ENCODE results near the gene INSIG1.

The INSIG1 gene

DNA sequence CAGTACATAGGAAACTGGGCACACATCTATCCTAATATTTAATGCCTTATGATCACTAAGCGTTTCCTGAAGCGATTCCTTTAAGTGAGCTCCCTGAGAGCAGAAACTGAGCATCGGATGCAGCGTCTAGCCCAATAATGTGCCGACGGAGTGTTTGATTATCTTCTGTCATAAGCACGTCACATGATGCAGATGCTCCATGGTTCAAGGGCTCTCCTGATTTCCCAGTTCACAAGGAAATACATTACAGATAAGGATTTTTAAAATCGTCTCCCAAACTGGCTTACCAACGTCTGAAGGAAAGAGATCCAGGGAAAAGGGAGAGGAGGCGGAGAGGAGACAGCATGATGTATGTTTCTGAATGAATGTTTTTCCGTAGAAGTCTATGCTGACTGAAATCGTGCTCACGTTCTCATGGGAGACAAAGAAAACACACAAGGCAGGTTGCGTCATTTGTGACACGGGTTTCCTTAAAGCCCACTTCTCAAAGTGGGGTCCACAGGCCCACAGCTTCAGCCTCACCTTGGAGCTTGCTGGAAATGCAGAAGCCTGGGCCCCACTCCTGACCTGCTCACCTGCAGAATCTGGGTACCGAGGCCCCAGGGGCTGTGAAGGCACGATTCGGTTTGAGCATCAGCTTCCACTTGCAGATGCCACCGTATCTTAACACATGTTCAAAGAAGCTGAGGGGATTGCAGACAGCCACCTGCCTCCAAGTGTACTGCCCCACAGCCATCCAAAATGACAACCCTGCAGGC is 21.5 kb upstream of the INSIG1 start:
- Histone ChIP-seq H3K79me2 (ENCODE audit: insufficient read depth, low read length) (no peaks in the 10 kb centered on the region), H3K36me3 (ENCODE audit: insufficient read depth, low read length) (no peaks in the 10 kb centered on the region), H3K9me3 (ENCODE audit: insufficient read depth, low read length, severe bottlenecking) (no peaks in the 10 kb centered on the region), H4K20me1 (ENCODE audit: insufficient read depth, low read length) (no peaks in the 10 kb centered on the region), H3K4me1 (ENCODE audit: insufficient read depth, low read length) (no peaks in the 10 kb centered on the region), H3K27ac (ENCODE audit: low read length) (no peak overlapping the region), H3K9ac (ENCODE audit: low read depth, low read length) (no peak overlapping the region), H3K4me2 (ENCODE audit: insufficient read depth, low read length) (no peak overlapping the region), H3K4me3 (ENCODE audit: low read depth in 1 of 2, low read length in 2 of 2) (no peak overlapping the region), H2AFZ (ENCODE audit: low read depth, low read length) (no peak overlapping the region), H3K27me3 (ENCODE audit: insufficient read depth, low read length, poor library complexity) (peaks cover 19% of the 10 kb centered on the region)
- DNase-seq (no peak), ATAC-seq (ENCODE audit: insufficient read depth, low read depth) (no peak)
- TF ChIP-seq, protein P1, sequence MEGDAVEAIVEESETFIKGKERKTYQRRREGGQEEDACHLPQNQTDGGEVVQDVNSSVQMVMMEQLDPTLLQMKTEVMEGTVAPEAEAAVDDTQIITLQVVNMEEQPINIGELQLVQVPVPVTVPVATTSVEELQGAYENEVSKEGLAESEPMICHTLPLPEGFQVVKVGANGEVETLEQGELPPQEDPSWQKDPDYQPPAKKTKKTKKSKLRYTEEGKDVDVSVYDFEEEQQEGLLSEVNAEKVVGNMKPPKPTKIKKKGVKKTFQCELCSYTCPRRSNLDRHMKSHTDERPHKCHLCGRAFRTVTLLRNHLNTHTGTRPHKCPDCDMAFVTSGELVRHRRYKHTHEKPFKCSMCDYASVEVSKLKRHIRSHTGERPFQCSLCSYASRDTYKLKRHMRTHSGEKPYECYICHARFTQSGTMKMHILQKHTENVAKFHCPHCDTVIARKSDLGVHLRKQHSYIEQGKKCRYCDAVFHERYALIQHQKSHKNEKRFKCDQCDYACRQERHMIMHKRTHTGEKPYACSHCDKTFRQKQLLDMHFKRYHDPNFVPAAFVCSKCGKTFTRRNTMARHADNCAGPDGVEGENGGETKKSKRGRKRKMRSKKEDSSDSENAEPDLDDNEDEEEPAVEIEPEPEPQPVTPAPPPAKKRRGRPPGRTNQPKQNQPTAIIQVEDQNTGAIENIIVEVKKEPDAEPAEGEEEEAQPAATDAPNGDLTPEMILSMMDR (IDR thresholded peaks at IDR 0.05; ENCODE audit: borderline replicate concordance, extremely low read depth, low read length, poor library complexity, severe bottlenecking) = no peak
- TF ChIP-seq EZH2 (IDR thresholded peaks at IDR 0.05; ENCODE audit: borderline replicate concordance, low read depth, low read length, severe bottlenecking) = no peak

DNA sequence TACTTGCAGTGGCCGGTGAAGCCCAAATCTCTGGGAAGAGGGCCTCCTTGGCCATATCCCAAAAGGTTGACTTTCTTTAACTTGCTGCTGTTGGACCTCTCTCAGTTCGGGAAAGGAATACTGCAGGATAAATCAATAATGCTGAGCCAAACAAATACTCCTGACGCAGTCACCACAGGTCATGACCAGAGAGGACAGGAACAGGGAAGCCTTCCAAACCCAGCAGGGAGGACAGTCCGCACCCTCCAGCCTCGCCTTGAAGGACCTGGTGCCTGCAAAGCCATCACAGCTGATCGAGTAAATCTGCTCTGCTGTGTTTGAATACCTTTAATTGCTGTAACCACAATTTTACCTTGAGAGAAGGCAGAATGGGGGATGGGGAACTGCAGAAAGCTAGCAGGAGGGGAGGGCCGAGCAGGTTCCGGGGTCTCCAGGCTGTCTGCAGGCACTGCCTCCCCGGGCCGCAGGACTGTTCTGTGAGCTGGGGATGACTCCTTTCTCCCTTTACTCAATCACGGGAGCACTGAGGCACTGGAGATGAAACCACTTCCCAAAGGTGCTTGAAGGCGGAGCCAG is 20.8 kb upstream of the INSIG1 start:
- Histone ChIP-seq H3K4me3 (ENCODE audit: low read depth in 1 of 2, low read length in 2 of 2) (no peak overlapping the region), H3K27me3 (ENCODE audit: insufficient read depth, low read length, poor library complexity) (peaks cover 19% of the 10 kb centered on the region), H3K4me2 (ENCODE audit: insufficient read depth, low read length) (no peak overlapping the region), H3K9ac (ENCODE audit: low read depth, low read length) (no peak overlapping the region), H3K36me3 (ENCODE audit: insufficient read depth, low read length) (no peaks in the 10 kb centered on the region), H3K9me3 (ENCODE audit: insufficient read depth, low read length, severe bottlenecking) (no peaks in the 10 kb centered on the region), H3K4me1 (ENCODE audit: insufficient read depth, low read length) (no peaks in the 10 kb centered on the region), H4K20me1 (ENCODE audit: insufficient read depth, low read length) (no peaks in the 10 kb centered on the region), H3K27ac (ENCODE audit: low read length) (no peak overlapping the region), H2AFZ (ENCODE audit: low read depth, low read length) (no peak overlapping the region), H3K79me2 (ENCODE audit: insufficient read depth, low read length) (no peaks in the 10 kb centered on the region)
- ATAC-seq (ENCODE audit: insufficient read depth, low read depth) = no peak
- no peak for DNase-seq
- TF ChIP-seq, protein P1 (IDR thresholded peaks at IDR 0.05; ENCODE audit: borderline replicate concordance, extremely low read depth, low read length, poor library complexity, severe bottlenecking) = no peak
- no peak for TF ChIP-seq EZH2 (IDR thresholded peaks at IDR 0.05; ENCODE audit: borderline replicate concordance, low read depth, low read length, severe bottlenecking)

DNA sequence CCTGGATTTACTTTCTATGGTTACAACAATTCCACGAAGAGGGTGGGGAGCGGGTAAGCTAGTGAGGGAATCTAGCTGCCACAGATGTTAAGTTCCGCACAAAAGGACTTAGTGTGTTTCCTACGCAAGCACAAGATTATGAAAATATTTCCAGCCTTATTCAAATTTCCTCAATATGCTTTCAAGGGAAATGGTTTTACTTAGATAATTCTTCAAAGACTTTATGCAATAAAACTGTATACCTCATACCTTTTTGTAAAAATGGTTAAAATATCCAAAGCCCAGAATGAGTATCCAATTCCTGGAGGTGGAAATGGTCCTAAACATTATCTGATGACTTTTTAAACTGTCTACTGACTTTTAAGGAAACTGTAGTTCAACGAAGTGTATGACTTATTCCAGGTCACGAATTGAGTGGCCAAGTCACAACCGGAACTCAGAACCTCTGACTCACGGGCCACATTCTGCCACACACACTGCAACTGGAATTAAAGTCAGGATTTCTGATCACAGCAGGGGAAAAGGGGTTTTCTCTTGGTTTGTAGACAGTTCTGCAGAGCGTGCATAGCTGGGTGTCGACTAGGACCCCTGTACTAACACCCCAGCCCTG is 20.2 kb upstream of the INSIG1 start:
- no peaks in the 10 kb centered on the region for H4K20me1 ChIP-seq (ENCODE audit: insufficient read depth, low read length)
- no peak overlapping the region for H3K9ac ChIP-seq (ENCODE audit: low read depth, low read length)
- no peaks in the 10 kb centered on the region for H3K36me3 ChIP-seq (ENCODE audit: insufficient read depth, low read length)
- peaks cover 19% of the 10 kb centered on the region for H3K27me3 ChIP-seq (ENCODE audit: insufficient read depth, low read length, poor library complexity)
- DNase-seq (no peak), ATAC-seq (ENCODE audit: insufficient read depth, low read depth) (no peak)
- no peak overlapping the region for H3K27ac ChIP-seq (ENCODE audit: low read length)
- no peak overlapping the region for H3K4me3 ChIP-seq (ENCODE audit: low read depth in 1 of 2, low read length in 2 of 2)
- no peak overlapping the region for H2AFZ ChIP-seq (ENCODE audit: low read depth, low read length)
- no peaks in the 10 kb centered on the region for H3K4me1 ChIP-seq (ENCODE audit: insufficient read depth, low read length)
- H3K4me2 ChIP-seq (ENCODE audit: insufficient read depth, low read length) = no peak overlapping the region
- H3K79me2 ChIP-seq (ENCODE audit: insufficient read depth, low read length) = no peaks in the 10 kb centered on the region
- no peak for TF ChIP-seq EZH2 (IDR thresholded peaks at IDR 0.05; ENCODE audit: borderline replicate concordance, low read depth, low read length, severe bottlenecking)
- TF ChIP-seq, protein P1 (IDR thresholded peaks at IDR 0.05; ENCODE audit: borderline replicate concordance, extremely low read depth, low read length, poor library complexity, severe bottlenecking) = no peak
- H3K9me3 ChIP-seq (ENCODE audit: insufficient read depth, low read length, severe bottlenecking) = no peaks in the 10 kb centered on the region

All from DND-41 (cell line).